HCT116 (cell line): ENCODE measurements around the gene SLC35F3. TPM values are rescaled to one million over a fixed set of nuclear protein-coding genes. Genes with fewer than 3 reads are reported as not detected.

Source experiments
- ATAC-seq: fragments of 200-7000 bp; cut with Tn5 transposase; 2 replicates; pipeline ENCODE4 v1.9.1; 2020; ENCODE audit warnings: mild to moderate bottlenecking, moderate library complexity
- BruUV-seq: library from RNA; stranded (reverse); fragments of 400-500 nt; replicated peaks from 2 replicates; lab custom pipeline; 2021; lab: Mats Ljungman, UMichigan
- CTCF ChIA-PET: fragments of 300-600 bp; sonication (Branson Sonifier 250); formaldehyde crosslinking; loops from one replicate; lab custom pipeline; 2021; ENCODE audit warnings: antibody characterized with exemption; lab: Charles Lee
- POLR2A ChIA-PET: fragments of 300-600, 350-600 bp; sonication (Branson Sonifier 250); formaldehyde crosslinking; loops from one replicate; lab custom pipeline; 2021; ENCODE audit warnings: antibody characterized with exemption; lab: Charles Lee
- RAD21 ChIA-PET, 2 experiments: fragments of 300-600 bp; sonication (Branson Sonifier 250); formaldehyde crosslinking; loops; one replicate each; lab custom pipeline; 2023; ENCODE audit warnings: low total read pairs in 2 of 2; ENCODE audit not compliant: uncharacterized antibody in 2 of 2, unreplicated experiment in 2 of 2, low non-redundant PET in 1 of 2; lab: Charles Lee
- DNase-seq: peaks from one replicate; pipeline ENCODE4 v3.0.0-alpha.2; 2010; ENCODE audit warnings: low read depth, low spot score
- H2AFZ ChIP-seq: fragments of 200-600 bp; shearing (Covaris generic), sonication (generic); 2 replicates; pipeline ENCODE4 v1.6.1; 2017; ENCODE audit warnings: low read depth, mixed run types, mixed read lengths, antibody characterized with exemption, low read length; ENCODE audit not compliant: poor library complexity, severe bottlenecking
- H3K27ac ChIP-seq: 2 replicates; pipeline ENCODE4 v1.5.1; 2012; ENCODE audit warnings: low read depth, low read length
- H3K27me3 ChIP-seq: fragments of 200-600 bp; sonication (generic); 2 replicates; pipeline ENCODE4 v1.6.1; 2016; ENCODE audit warnings: mixed run types, low read length, mixed read lengths; ENCODE audit not compliant: insufficient read depth
- H3K36me3 ChIP-seq, 2 experiments: fragments of 200-500 bp in 1 of 2; fragments of 200-600 bp in 1 of 2; sonication (Bioruptor generic) in 1 of 2; sonication (generic) in 1 of 2; 2 replicates each; pipeline versions ENCODE4 v1.5.1 to v1.6.1; 2014 to 2016; ENCODE audit warnings: low read length in 2 of 2, inconsistent platforms in 1 of 2, mixed read lengths in 1 of 2, mixed run types in 1 of 2; ENCODE audit not compliant: insufficient read depth in 2 of 2, control insufficient read depth in 1 of 2
- H3K4me1 ChIP-seq, 2 experiments: fragments of 200-600 bp in 1 of 2; sonication (generic) in 1 of 2; 2 replicates each; pipeline versions ENCODE4 v1.5.1 to v1.6.1; 2012 to 2017; ENCODE audit warnings: low read length in 2 of 2, inconsistent platforms in 1 of 2, mild to moderate bottlenecking in 1 of 2, mixed read lengths in 1 of 2, mixed run types in 1 of 2, moderate library complexity in 1 of 2; ENCODE audit not compliant: insufficient read depth in 2 of 2, control insufficient read depth in 1 of 2
- H3K4me2 ChIP-seq: fragments of 200-600 bp; sonication (generic); 2 replicates; pipeline ENCODE4 v1.6.1; 2017; ENCODE audit warnings: mixed run types, low read length, mixed read lengths
- H3K4me3 ChIP-seq, 2 experiments: fragments of 200-600 bp in 1 of 2; sonication (generic) in 1 of 2; replicated peaks in 1 of 2; 2 replicates each; pipeline ENCODE4 v1.5.1; 2011 to 2016; ENCODE audit warnings: low read length in 2 of 2, control low read depth in 1 of 2, low read depth in 1 of 2, mild to moderate bottlenecking in 1 of 2, mixed read lengths in 1 of 2, mixed run types in 1 of 2
- H3K79me2 ChIP-seq: fragments of 200-600 bp; sonication (generic); 2 replicates; pipeline ENCODE4 v1.6.1; 2017; ENCODE audit warnings: mild to moderate bottlenecking, mixed run types, low read length, moderate library complexity, mixed read lengths; ENCODE audit not compliant: insufficient read depth
- H3K9ac ChIP-seq: fragments of 200-600 bp; sonication (generic); 2 replicates; pipeline ENCODE4 v1.6.1; 2016; ENCODE audit warnings: low read length, mixed read lengths
- H3K9me2 ChIP-seq: fragments of 200-600 bp; sonication (generic), shearing (Covaris generic); 2 replicates; pipeline ENCODE4 v1.6.1; 2017; ENCODE audit warnings: mixed run types, mild to moderate bottlenecking, moderate library complexity; ENCODE audit not compliant: insufficient read depth
- H3K9me3 ChIP-seq, 2 experiments: fragments of 200-500 bp in 1 of 2; fragments of 200-600 bp in 1 of 2; sonication (Bioruptor generic) in 1 of 2; sonication (generic) in 1 of 2; 2 replicates each; pipeline ENCODE4 v1.6.1; 2014 to 2017; ENCODE audit warnings: low read length in 2 of 2, mixed read lengths in 2 of 2, inconsistent platforms in 1 of 2, low read depth in 1 of 2, mild to moderate bottlenecking in 1 of 2, mixed run types in 1 of 2, moderate library complexity in 1 of 2; ENCODE audit not compliant: control insufficient read depth in 1 of 2, insufficient read depth in 1 of 2
- H4K20me1 ChIP-seq: fragments of 200-600 bp; sonication (generic), shearing (Covaris generic); 2 replicates; pipeline ENCODE4 v1.6.1; 2017; ENCODE audit warnings: mixed run types, mild to moderate bottlenecking, moderate library complexity; ENCODE audit not compliant: insufficient read depth
- EGR1 ChIP-seq: IDR thresholded peaks from 2 replicates; pipeline ENCODE4 v1.6.1; 2012; ENCODE audit warnings: low read depth
- EZH2 ChIP-seq: fragments of 200-600 bp; sonication (generic); IDR thresholded peaks from 2 replicates; pipeline ENCODE4 v1.6.1; 2017; ENCODE audit warnings: antibody characterized with exemption, mixed run types
- EZH2phosphoT487 ChIP-seq: fragments of 200-600 bp; IDR thresholded peaks from 2 replicates; pipeline ENCODE4 v1.6.1; 2018; ENCODE audit warnings: antibody characterized with exemption, borderline replicate concordance
- FOSL1 ChIP-seq: IDR thresholded peaks from 2 replicates; pipeline ENCODE4 v1.6.1; 2012; ENCODE audit warnings: low read depth
- POLR2A ChIP-seq: IDR thresholded peaks from 2 replicates; pipeline ENCODE4 v1.7.0; 2011; ENCODE audit warnings: borderline replicate concordance; ENCODE audit not compliant: insufficient read depth, insufficient read length; ENCODE audit errors: extremely low read depth
- RAD21 ChIP-seq: IDR thresholded peaks from 2 replicates; pipeline ENCODE4 v1.6.1; 2012; ENCODE audit warnings: low read depth, mild to moderate bottlenecking
- REST ChIP-seq: IDR thresholded peaks from 2 replicates; pipeline ENCODE4 v1.6.1; 2012; ENCODE audit warnings: low read depth
- SP1 ChIP-seq: IDR thresholded peaks from 2 replicates; pipeline ENCODE4 v1.6.1; 2012; ENCODE audit warnings: low read depth
- YY1 ChIP-seq: IDR thresholded peaks from 2 replicates; pipeline ENCODE4 v1.6.1; 2011; ENCODE audit warnings: low read length, low read depth, moderate library complexity, mild to moderate bottlenecking; ENCODE audit not compliant: insufficient replicate concordance; ENCODE audit errors: extremely low read depth
- ZNF274 ChIP-seq: fragments of 200-500 bp; sonication (Bioruptor generic); IDR thresholded peaks from 2 replicates; pipeline ENCODE4 v1.6.1; 2014; ENCODE audit warnings: mild to moderate bottlenecking, low read depth, low read length, inconsistent platforms
- intact Hi-C: fragments of 100-400 bp; cut with micrococcal nuclease; formaldehyde crosslinking; loops from 2 replicates; pipeline ENCODE4 v1.10.0; 2022
- total RNA-seq: library from RNA; stranded (reverse); gene quantifications from one replicate; pipeline ENCODE4 v1.2.1, GENCODE V29; 2021; ENCODE audit not compliant: unreplicated experiment

SLC35F3 gene
- total RNA-seq, 1 experiment from 2014 or later: 6.4 TPM

DNA sequence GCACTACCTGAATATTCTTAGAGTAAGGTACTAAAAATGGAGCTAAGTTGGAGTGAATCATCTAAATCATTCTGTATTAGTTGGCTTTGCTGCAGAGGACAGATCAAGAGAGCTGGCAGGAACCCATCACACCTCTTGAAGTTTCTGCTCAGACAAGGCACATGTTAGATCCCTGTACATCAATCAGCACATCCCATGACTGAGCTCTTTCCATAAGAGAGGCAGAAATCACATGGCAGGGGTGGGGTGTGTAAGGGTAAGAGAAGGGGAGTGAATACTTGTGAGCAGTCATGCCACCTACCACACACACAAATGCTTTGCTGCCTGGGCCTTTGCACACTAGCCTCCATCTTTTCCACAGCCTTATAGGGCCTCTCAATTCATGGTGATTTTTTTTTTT is 214.4 kb downstream of the SLC35F3 start:
- Histone ChIP-seq H2AFZ (no peak overlapping the region), H3K27me3 (no peaks in the 10 kb centered on the region), H3K4me3 (no peak overlapping the region), H3K27ac (no peak overlapping the region), H4K20me1 (0 out of 2 replicates have a peak, but pooled peaks cover 5% of the 10 kb centered on the region), H3K9me3 (no peaks in the 10 kb centered on the region), H3K79me2 (peaks cover 7% of the 10 kb centered on the region; the same call in 1 of the 2 replicates), H3K4me2 (no peak overlapping the region), H3K36me3 (no peaks in the 10 kb centered on the region), H3K4me1 (peaks cover 0 to 7% of the 10 kb centered on the region in 2 experiments; a peak in 1 of 4 replicates), H3K9ac (no peak overlapping the region)
- no TSS peak for BruUV-seq
- POLR2A ChIA-PET: no interaction called here
- RAD21 ChIA-PET: no interaction called here
- ATAC-seq: no peak
- CTCF ChIA-PET: interaction anchor here (0.8 kb wide), 1 partner anchor 10 kb away, joined by 3 read pairs; no protein-coding TSS in a partner anchor
- no peak for TF ChIP-seq FOSL1
- TF ChIP-seq EZH2: no peak
- no peak for TF ChIP-seq YY1
- no peak for TF ChIP-seq EZH2phosphoT487
- no peak for TF ChIP-seq RAD21
- no peak for TF ChIP-seq SP1
- no peak for TF ChIP-seq EGR1
- no peak for TF ChIP-seq ZNF274
- no peak for TF ChIP-seq REST
- TF ChIP-seq POLR2A: no peak
- TF ChIP-seq, all 23 proteins: peak for 0
- DNase-seq: no peak
- H3K9me2 ChIP-seq: no peaks in the 10 kb centered on the region
- intact Hi-C loops: loop anchor here (10.0 kb wide), 3 partner anchors 366 to 1296 kb away; no protein-coding TSS in a partner anchor
